HG03442 (cell line): ENCODE results near the gene SLC22A23.

Source experiments
- ATAC-seq: cut with Tn5 transposase; IDR thresholded peaks from one replicate; pipeline ENCODE4 v1.9.1; 2021; ENCODE audit warnings: mild to moderate bottlenecking, moderate library complexity; ENCODE audit not compliant: unreplicated experiment

SLC22A23 gene, protein sequence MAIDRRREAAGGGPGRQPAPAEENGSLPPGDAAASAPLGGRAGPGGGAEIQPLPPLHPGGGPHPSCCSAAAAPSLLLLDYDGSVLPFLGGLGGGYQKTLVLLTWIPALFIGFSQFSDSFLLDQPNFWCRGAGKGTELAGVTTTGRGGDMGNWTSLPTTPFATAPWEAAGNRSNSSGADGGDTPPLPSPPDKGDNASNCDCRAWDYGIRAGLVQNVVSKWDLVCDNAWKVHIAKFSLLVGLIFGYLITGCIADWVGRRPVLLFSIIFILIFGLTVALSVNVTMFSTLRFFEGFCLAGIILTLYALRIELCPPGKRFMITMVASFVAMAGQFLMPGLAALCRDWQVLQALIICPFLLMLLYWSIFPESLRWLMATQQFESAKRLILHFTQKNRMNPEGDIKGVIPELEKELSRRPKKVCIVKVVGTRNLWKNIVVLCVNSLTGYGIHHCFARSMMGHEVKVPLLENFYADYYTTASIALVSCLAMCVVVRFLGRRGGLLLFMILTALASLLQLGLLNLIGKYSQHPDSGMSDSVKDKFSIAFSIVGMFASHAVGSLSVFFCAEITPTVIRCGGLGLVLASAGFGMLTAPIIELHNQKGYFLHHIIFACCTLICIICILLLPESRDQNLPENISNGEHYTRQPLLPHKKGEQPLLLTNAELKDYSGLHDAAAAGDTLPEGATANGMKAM

DNA sequence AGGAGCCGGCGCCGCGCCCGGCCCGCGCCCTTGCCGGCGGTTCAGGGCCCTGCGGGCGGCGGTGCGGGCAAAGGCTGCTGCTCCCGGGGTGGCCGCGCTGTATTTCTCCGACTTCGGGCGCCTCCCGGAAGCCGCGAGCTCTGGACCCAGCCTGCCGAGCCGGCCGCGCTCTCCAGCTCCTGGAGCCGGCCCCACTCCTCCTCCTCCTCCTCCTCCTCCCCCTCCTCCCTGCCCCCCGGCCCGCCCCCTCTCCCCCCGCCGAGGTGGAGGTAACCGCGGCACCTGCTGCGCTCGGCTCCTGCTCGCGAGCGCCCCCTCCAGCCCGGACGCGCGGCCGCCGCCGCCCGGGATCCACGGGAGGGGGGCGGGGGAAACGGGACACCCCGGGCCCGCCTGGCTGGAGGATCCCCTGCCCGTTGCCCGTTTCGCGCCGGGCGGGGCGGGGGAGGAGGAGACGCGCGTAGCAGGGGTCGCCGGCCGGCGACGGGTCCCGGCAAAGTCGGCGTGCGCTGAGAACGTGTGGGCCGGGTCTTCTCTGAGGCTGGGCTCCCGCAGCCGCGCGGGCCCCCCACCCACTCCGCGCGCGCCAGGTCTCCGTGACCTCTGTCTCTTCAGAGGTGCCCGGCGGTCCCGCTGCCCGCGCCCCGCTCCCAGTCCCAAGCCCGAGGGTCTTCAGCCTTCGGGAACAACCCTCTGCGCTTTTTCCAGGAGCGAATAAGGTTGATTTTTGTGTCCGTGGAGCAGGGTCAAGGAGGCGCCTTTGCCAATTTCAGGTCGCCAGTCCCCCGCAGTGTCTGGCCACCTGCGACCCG lies at the start of gene SLC22A23:
SLC22A23 (minus strand) TSS at position 153 of the 812 bp plus-strand sequence. CDS start 491 bp downstream, outside the sequence.
- peak; percentile 42 for ATAC-seq

DNA sequence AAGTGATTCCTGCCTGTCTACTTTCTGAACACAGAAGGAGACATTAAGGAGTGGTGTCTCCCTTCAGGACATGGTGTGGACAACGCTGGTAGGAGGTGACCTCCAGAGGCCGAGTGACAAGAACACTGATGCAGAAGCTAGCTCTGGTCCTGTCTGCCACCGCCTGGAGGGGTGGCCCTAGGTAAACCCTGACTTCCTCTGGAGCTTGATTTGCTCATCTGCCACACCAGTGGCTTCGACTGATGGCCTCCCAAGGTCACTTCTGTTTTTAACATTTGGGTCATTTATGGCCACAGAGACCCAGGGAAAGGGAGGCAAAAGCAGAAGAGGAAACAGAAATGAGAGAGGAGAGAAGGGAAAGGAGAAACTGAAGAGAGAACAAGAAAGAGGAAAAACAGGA lies 49.4 kb upstream of the SLC22A23 start:
- ATAC-seq = no peak

DNA sequence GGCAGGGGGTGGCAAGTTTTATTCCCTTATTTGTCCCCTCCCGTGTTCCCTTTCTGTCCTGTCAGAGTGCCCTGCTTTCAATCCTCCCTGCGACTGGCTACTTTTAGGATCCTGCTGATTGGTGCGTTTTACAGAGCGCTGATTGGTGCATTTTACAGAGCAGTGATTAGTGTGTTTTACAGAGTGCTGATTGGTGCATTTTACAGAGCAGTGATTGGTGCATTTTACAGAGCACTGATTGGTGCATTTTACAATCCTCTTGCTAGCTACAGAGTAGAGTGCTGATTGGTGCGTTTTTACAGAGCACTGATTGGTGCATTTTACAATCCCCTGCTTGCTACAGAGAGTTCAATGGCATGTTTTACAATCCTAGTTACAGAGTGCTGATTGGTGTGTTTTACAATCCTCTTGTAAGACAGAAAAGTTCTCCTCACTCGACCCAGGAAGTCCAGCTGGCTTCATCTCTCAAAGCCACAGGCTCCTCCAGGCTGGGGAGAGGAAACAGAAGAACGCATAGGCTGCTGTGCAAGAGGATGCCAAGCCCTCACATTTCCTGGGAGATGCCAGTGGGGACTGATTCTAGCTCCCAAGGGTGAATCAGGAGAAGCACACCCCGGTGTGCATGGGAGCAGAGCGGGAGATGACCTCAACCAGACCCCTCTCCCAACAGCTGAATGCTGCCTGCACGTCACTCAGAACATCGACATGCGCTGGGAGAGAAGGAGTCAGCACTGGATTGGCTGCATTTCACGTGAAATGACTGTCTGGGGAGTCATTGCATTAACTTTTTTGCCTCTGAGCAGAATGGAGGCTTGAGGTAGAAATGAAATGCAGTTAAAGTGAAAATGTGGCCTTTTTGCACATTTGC lies 48.3 kb upstream of the SLC22A23 start:
- ATAC-seq = no peak

DNA sequence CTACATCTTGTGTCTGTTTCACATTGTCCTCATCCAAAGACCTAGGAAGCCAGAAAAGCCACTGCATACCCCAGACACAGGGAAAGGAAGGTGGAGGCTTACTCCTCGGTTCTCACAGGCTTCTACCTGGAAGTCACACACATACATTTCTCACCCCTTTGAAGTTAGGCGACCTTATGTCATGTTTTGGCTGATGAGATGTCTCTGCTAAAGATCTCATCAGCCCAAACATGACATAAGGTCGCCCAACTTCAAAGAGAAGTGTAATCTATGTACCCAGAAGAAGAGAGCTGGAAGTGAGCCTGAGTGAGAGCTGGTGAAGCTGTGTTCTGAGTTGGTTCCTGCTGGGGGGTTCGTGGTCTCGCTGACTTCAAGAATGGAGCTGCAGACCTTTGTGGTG lies 47.5 kb upstream of the SLC22A23 start:
- no peak for ATAC-seq

DNA sequence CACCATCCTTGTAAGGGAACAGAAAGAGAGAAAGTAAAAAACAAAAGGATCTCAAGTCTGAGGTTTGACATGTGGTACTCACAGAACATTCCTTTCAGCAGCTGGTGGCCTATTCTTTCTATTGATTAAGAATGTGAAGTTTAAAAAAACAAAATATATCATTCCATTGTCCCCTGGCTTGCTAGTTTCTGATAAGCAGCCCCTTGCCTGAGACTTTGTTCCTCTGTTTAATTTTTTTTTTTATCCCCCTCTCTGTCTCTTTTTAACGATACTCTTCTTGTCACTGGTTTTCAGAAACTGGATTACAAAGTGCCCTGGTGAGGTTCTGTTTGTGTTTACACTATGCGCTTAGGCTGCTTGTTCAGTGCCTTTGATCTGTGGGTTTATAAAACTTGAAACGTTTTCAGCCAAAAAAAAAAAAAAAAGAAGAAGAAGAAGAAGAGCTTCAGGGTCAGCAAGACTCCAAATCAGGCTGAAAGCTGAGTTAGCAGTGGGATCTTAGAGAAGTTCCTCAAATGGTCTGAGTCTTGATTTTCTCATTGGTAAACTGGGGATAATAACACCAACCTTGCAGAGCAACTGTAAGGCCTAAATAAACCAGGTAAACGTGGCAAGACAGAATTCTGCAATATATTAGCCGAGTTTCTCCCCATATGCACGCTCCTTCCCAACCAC lies 45.1 kb upstream of the SLC22A23 start:
- ATAC-seq = no peak

DNA sequence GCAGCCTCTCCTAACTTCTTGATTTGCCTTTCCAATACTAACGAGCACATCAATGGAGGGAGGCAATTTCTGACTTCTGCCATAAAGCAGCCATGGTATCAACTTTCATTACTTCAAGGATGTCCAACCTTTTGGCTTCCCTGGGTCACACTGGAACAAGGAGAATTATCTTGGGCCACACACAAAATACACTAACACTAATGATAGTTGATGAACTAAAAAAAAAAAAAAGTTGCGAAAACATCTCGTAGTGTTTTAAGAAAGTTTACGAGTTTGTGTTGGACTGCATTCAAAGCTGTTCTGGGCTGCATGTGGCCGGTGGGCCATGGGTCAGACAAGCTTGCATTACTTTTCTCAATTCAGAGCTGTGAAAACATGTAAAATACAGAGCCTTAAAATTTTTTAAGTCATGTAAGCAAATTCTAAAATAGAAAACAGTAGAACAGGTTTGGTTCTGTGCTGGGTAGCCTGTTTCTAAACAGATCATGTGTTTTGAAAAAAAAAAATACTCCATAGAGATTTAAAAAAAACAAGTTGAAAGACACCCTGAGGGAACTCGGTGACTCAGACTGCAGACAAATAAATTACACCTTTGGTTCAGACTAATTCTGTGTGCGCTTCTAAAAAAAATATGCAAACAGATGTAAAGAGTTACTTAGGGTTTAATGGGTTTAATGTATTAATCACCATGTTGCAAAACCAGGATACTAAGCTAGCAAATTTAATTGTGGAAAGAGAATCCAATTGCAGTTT lies 43.6 kb upstream of the SLC22A23 start:
- no peak for ATAC-seq

DNA sequence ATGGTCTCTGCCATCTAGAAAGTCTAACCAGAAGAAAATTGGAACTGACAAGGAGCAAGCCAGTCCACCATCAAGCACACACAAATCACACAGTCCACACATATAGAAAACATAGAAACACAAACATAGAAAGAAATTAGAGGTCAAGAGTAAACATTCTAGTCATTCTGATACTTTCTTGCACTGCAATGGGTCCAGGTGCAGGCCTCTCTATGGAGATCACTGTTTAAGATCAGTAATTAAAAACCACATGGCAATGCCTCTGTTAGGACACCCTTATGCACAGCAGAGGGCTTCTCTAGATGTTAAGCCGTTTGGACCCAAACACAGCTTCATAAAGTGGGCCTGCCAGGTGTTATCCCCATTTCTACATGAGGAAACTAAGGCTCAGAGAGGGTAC lies 42.8 kb upstream of the SLC22A23 start:
- no peak for ATAC-seq

DNA sequence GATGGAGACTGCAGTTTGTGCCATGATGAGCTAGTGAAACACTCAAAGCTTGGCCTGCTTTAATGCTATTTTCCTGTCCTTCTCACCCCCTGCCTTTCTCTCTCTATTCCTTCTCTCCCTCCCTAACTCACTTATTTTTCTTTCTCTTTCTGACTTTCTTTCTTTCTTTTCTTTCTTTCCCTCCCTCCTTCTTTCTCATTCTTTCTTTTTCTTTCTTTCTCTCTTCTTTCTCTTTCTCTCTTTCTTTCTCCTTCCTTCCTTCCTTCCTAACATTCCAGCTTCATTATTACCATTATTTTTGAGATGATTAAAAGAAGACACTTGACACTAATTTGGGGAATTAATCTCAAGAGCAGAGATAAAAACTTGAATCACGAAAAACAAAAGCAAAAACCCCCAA lies 39.5 kb upstream of the SLC22A23 start:
- ATAC-seq = no peak

DNA sequence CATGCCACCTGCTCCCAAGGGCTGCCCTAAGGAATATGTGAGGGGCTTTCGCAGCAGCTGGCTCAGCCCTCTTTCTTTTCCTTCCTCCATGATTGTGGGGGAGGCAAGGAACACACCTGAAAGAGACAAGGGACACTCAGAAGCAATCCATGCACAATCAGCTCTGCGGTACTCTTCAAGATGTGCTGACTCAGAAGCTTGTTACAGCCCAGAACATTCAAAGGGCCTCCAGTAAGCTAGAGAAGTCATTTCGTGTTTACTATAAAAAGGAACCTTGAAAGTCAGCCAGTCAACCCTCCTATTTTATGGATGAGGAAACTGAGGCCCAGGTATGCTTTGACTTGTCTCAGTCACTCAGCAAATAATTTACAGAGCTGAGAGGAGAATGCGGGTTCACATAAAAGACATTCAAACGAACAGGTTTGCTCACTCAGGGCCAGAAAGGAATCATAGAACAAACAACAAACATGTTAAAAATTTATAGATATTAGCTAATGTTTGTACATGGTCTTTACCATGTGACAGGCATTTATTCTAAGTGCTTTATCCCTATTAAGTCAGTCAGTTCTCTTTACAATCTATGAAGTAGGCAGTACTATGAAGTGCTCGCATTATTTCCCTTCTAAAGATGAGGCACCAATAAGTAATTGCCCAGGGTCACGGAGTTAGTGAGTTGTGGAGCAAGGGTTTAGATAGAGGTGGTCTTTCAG lies 37.7 kb upstream of the SLC22A23 start:
- ATAC-seq = no peak

DNA sequence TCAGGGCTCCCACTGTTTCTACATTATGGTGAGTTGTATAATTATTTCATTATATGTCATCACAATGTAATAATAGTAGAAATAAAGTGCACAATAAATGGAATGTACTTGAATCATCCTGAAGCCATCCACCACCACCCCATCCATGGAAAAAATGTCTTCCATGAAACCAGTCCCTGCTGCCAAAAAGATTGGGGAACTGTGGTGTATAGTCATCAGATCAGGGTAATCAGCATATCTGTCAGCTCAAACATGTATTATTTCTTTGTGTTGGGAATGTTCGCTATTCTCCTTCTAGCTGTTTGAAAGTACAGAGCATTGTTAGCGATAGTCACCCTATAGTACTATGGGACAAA lies 33.8 kb upstream of the SLC22A23 start:
- ATAC-seq = no peak

DNA sequence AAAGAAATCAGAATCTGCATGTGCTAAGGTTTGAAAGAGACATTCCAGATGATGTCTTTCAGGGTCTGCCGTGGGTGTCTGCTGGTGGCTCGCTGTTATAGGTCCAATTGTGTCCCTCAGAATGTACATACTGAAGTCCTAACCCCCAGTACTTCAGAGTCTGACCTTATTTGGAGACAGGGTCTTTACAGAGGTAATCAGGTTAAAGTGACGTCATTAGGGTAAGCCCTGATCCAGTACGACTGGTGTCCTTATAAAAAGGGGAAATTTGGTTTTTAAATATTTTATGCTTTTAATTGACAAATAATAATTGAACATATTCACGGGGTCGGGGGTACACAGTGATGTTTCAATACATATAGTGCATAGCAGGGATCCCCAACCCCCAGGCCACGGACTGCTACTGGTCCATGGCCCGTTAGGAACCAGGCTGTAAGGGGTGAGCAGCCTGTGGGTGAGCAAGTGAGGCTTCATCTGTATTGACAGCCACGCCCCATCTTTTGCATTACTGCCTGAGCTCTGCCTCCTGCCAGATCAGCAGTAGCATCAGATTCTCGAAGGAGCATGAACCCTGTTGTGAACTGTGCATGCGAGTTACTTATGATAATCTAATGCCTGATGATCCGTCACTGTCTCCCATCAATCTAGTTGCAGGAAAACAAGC lies 33.2 kb upstream of the SLC22A23 start:
- no peak for ATAC-seq

DNA sequence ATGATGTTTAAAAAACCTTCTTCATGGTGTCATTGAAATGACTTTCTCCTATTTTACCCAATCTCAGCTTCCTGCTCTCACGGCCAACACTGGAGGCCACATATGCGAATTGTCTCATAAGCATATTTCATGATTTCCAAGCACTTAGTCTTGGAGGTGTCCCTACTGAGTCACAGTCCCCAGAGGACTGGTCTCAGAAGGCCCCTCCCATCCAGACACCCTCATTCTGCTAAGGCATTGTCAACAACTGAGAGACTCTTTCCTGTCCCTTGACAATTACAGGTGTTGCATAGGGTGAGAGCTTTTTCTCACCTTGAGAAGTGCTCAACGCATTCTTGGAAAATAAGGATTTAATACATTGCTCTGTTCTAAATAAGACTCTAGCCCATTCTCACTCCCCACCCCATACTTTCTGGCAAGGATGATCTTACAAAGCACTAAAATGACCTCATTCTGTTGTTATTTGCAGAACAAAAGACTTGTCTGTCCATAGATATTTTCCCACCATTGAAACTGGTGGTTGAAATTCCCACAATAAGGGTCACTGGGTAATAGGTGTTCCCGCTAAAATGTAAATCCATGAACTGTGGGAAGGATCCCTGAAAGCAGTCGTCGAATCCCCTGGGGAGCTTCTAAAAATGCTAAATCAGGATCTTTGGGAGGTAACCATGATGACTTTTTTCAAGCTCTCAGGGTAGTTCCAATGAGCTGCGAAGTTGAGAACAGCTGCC lies 32.3 kb upstream of the SLC22A23 start:
- ATAC-seq = no peak

DNA sequence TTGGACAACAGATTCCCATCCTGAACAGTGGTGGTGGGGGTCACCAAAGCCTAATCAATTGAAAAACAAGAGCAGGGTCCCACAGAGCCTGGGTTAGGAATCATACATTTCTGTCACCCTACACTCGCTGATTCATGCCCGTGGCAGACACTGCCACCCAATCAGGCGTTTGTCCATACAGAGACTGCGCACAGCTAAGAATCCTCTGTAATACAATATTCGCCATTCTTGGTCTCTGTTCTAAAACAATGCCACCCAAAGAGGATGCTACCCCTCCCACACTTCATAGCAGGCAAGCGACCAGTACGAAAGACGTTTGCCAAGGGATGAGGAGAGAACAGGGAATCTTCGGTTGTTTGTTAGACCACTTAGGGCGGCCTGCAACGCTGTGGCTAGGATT lies 28.1 kb upstream of the SLC22A23 start:
- ATAC-seq = no peak

DNA sequence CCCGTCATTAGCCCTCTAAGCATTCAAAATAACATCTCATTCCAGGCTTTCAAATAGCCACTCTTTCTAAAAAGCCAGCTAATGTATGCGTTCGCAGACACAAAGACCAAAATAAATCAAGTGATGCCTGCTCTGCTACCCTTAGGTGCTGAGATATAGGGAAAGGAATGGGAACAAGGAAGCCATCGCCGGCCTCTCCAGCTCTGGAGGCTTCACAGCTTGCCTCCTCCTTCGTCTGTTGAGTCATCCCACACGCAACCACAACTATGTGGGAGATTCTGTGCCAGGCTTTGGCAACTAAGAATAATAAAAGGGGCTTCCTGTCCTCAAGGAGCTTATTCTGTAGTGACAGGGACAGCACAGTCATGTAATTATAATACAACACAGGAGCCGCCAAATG lies 27.3 kb upstream of the SLC22A23 start:
- no peak for ATAC-seq

DNA sequence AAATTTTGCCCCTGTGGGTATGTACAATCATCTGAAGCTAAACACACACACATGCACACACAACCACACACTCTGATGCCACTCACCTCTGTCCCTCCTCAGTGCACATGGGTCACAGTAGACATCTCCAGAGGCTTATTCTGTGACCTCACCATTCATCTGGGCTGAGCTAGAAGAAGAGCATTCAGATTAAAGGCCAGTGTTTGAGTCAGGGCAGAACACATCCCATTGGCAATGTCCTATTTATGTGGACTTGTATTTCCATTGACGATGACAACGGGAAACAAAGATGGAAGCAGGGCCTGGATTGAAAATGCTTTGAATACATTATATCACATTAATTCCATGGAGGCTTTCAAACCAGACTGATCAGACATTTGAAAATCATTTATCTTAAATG lies 26.8 kb upstream of the SLC22A23 start:
- no peak for ATAC-seq

DNA sequence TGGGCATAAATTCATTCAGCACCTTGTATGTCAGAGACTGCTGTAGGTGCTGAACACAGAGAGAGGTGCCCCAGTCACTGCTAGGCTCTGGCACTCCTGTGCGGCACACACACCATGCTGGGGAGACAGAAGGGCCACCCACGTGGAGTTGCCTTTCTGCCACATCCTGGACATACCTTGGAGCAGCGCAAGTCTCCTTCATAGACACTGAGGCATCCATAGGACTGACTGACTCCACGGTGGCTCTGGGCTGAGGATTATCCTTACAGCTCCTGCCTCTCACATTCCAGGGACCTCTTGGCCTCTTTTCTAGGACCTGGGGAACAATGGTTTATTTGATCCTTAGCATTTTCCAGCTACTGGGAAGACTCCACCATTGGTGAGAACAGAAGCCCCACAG lies 26.0 kb upstream of the SLC22A23 start:
- no peak for ATAC-seq

DNA sequence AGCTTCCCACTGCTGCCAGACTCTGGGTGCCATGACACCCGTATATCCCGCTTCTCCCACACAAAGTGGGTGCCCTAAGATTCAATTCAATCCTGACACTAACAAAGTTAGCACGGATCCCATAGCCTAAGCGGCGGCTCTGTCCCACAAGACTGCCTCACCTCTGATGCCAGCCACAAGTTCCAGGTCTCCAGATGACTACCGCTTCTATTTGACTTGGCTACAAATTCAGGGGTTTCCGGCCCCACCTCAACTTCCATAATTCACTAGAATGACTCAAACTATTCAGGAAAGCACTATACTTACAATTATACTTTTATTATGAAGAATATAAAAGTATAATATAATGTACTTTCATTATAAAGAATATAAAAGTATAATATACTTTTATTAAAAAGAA lies 24.8 kb upstream of the SLC22A23 start:
- ATAC-seq = no peak

DNA sequence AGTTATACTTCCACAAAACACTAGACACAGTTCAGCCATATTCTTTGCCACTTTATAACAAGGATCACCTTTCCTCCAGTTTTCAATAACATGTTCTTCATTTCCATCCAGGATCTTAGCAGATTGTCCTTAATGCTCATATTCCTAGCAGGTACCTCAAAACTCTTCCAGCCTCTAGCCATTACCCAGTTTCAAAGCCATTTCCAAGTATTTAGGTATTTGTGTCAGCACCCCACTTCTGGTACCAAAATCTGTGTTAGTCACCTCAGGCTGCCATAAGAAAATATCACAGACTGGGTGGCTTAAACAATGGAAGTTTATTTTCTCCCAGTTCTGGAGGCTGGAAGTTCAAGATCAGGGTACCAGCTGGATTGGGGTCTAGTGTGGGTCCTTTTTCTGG lies 23.2 kb upstream of the SLC22A23 start:
- ATAC-seq = no peak
